ENCODE data around the gene GRID1.

GRID1 gene

DNA sequence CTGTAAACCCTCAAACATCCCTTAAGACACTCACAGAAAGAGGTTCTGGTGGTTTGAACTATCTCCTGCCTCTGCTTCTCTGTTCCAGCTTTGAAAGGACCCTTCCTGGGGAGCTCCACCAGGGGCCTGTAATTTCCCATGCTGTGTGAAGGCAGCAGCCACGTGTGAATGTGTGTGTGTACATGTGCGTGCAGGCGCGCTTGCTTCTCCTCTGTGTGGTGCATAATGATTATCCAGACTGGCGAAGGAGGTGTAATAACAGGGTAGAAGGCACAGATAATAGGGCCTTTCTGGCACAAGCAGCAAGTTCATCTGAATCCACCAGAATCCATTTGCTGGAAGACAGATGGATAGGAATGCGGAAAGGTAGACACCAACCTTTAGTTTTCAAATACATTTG, 466.5 kb downstream of the GRID1 start:
- no peak overlapping the region for H2BK5ac ChIP-seq (ENCODE audit: low read depth, low read length, poor library complexity, severe bottlenecking)
- no peak overlapping the region for H2AFZ ChIP-seq (ENCODE audit: low read depth, low read length)
- no peak overlapping the region for H3K4me2 ChIP-seq (ENCODE audit: low read length, poor library complexity, severe bottlenecking)
- no peak overlapping the region for H3K27ac ChIP-seq (ENCODE audit: low read length, poor library complexity, severe bottlenecking)
- H2BK12ac ChIP-seq (ENCODE audit: low read length in 2 of 2): no peak overlapping the region
- H4K91ac ChIP-seq (ENCODE audit: low read length): no peak overlapping the region
- no peak overlapping the region for H3K14ac ChIP-seq (ENCODE audit: low read length in 2 of 2)
- H3K4me1 ChIP-seq (ENCODE audit: control insufficient read depth, insufficient read depth, low read depth, low read length): no peaks in the 10 kb centered on the region
- no peaks in the 10 kb centered on the region for H3K36me3 ChIP-seq (ENCODE audit: control insufficient read depth in 1 of 2, insufficient read depth in 2 of 2, low read depth in 1 of 2, low read length in 2 of 2)
- H3K9me3 ChIP-seq (ENCODE audit: control insufficient read depth, low read length): no peaks in the 10 kb centered on the region
- H4K8ac ChIP-seq (ENCODE audit: low read length): no peak overlapping the region
- no peak overlapping the region for H2AK5ac ChIP-seq (ENCODE audit: low read length, severe bottlenecking)
- H3K4me3 ChIP-seq (ENCODE audit: insufficient read depth in 1 of 2, low read depth in 1 of 2, low read length in 2 of 2): no peak overlapping the region
- no peak overlapping the region for H3K23ac ChIP-seq (ENCODE audit: low read length in 2 of 2)
- DNase-seq: no peak
- H3K18ac ChIP-seq (ENCODE audit: low read depth in 1 of 2, low read length in 2 of 2): no peak overlapping the region
- H2BK120ac ChIP-seq (ENCODE audit: low read depth, low read length): no peak overlapping the region
- no peak overlapping the region for H3K4ac ChIP-seq (ENCODE audit: low read depth in 1 of 2, low read length in 2 of 2)
- H2BK15ac ChIP-seq (ENCODE audit: low read depth, poor library complexity, severe bottlenecking): no peak overlapping the region
- no peaks in the 10 kb centered on the region for H3K79me1 ChIP-seq (replicated peaks; ENCODE audit: low read length, poor library complexity, severe bottlenecking)
- H3K9ac ChIP-seq (ENCODE audit: low read length): no peak overlapping the region
- H3K27me3 ChIP-seq (ENCODE audit: control insufficient read depth in 1 of 2, insufficient read depth in 1 of 2, low read length in 2 of 2): no peaks in the 10 kb centered on the region
- 91% methylated on average over 5 of the region's 6 CpGs for WGBS

DNA sequence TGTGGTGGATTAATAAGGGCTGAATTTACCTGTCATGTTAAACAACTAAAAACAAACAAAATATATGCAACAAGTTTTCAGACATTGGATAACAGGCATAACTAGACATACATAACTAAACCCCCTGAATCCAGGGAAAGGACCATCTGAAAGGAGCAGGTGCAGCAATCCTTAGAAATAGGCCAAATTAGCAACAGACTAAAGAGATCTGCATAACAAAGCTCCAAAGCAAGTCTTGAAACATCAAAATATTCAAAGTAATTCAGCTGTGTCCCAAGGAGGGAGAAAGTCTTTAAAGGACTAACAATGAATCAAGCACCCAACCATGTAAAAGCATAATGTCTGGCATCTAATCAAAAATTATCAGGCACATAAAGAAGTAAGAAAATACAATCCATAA, 475.1 kb downstream of the GRID1 start:
- Histone ChIP-seq H2AFZ (ENCODE audit: low read depth, low read length) (no peak overlapping the region), H3K4ac (ENCODE audit: low read depth in 1 of 2, low read length in 2 of 2) (no peak overlapping the region), H2BK15ac (ENCODE audit: low read depth, poor library complexity, severe bottlenecking) (no peak overlapping the region), H3K79me1 (replicated peaks; ENCODE audit: low read length, poor library complexity, severe bottlenecking) (no peaks in the 10 kb centered on the region), H3K14ac (ENCODE audit: low read length in 2 of 2) (no peak overlapping the region), H4K91ac (ENCODE audit: low read length) (no peak overlapping the region), H2BK12ac (ENCODE audit: low read length in 2 of 2) (no peak overlapping the region), H2AK5ac (ENCODE audit: low read length, severe bottlenecking) (no peak overlapping the region), H3K27me3 (ENCODE audit: control insufficient read depth in 1 of 2, insufficient read depth in 1 of 2, low read length in 2 of 2) (no peaks in the 10 kb centered on the region), H3K4me2 (ENCODE audit: low read length, poor library complexity, severe bottlenecking) (no peak overlapping the region), H3K18ac (ENCODE audit: low read depth in 1 of 2, low read length in 2 of 2) (no peak overlapping the region), H3K9ac (ENCODE audit: low read length) (no peak overlapping the region), H4K8ac (ENCODE audit: low read length) (no peak overlapping the region), H3K4me1 (ENCODE audit: control insufficient read depth, insufficient read depth, low read depth, low read length) (no peaks in the 10 kb centered on the region), H3K27ac (ENCODE audit: low read length, poor library complexity, severe bottlenecking) (no peak overlapping the region), H3K23ac (ENCODE audit: low read length in 2 of 2) (no peak overlapping the region), H2BK120ac (ENCODE audit: low read depth, low read length) (no peak overlapping the region), H2BK5ac (ENCODE audit: low read depth, low read length, poor library complexity, severe bottlenecking) (no peak overlapping the region), H3K4me3 (ENCODE audit: insufficient read depth in 1 of 2, low read depth in 1 of 2, low read length in 2 of 2) (no peak overlapping the region), H3K36me3 (ENCODE audit: control insufficient read depth in 1 of 2, insufficient read depth in 2 of 2, low read depth in 1 of 2, low read length in 2 of 2) (no peaks in the 10 kb centered on the region), H3K9me3 (ENCODE audit: control insufficient read depth, low read length) (no peaks in the 10 kb centered on the region)
- DNase-seq: no peak

DNA sequence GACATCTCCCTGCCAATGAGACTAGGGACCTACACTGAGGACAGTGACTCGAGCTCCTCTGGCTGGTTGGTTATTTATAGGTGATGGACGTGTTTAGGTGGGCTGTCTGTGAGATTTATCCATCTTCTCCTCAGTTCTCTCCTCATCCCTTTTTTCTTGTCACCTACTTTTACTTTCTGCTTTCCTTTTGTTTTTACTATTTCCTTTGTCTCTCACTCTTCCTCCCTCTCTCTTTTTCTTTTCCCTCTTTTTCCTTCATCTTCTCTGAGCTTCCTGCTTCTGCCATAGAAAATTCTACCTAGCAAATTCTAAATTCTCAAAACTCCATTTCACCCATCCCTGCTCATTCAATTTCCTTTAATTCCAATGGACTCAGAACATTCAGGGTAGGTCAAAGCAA, 478.0 kb downstream of the GRID1 start:
- no peak overlapping the region for H3K18ac ChIP-seq (ENCODE audit: low read depth in 1 of 2, low read length in 2 of 2)
- H3K36me3 ChIP-seq (ENCODE audit: control insufficient read depth in 1 of 2, insufficient read depth in 2 of 2, low read depth in 1 of 2, low read length in 2 of 2): no peaks in the 10 kb centered on the region
- no peak overlapping the region for H3K23ac ChIP-seq (ENCODE audit: low read length in 2 of 2)
- no peaks in the 10 kb centered on the region for H3K4me1 ChIP-seq (ENCODE audit: control insufficient read depth, insufficient read depth, low read depth, low read length)
- no peaks in the 10 kb centered on the region for H3K9me3 ChIP-seq (ENCODE audit: control insufficient read depth, low read length)
- no peak overlapping the region for H3K4me3 ChIP-seq (ENCODE audit: insufficient read depth in 1 of 2, low read depth in 1 of 2, low read length in 2 of 2)
- H4K8ac ChIP-seq (ENCODE audit: low read length): no peak overlapping the region
- H2BK5ac ChIP-seq (ENCODE audit: low read depth, low read length, poor library complexity, severe bottlenecking): no peak overlapping the region
- no peak overlapping the region for H2AFZ ChIP-seq (ENCODE audit: low read depth, low read length)
- H3K27me3 ChIP-seq (ENCODE audit: control insufficient read depth in 1 of 2, insufficient read depth in 1 of 2, low read length in 2 of 2): no peaks in the 10 kb centered on the region
- H3K4ac ChIP-seq (ENCODE audit: low read depth in 1 of 2, low read length in 2 of 2): no peak overlapping the region
- no peak overlapping the region for H3K4me2 ChIP-seq (ENCODE audit: low read length, poor library complexity, severe bottlenecking)
- no peaks in the 10 kb centered on the region for H3K79me1 ChIP-seq (replicated peaks; ENCODE audit: low read length, poor library complexity, severe bottlenecking)
- H4K91ac ChIP-seq (ENCODE audit: low read length): no peak overlapping the region
- no peak overlapping the region for H3K27ac ChIP-seq (ENCODE audit: low read length, poor library complexity, severe bottlenecking)
- H3K14ac ChIP-seq (ENCODE audit: low read length in 2 of 2): no peak overlapping the region
- H2BK12ac ChIP-seq (ENCODE audit: low read length in 2 of 2): no peak overlapping the region
- H3K9ac ChIP-seq (ENCODE audit: low read length): no peak overlapping the region
- no peak for DNase-seq
- no peak overlapping the region for H2BK15ac ChIP-seq (ENCODE audit: low read depth, poor library complexity, severe bottlenecking)
- H2BK120ac ChIP-seq (ENCODE audit: low read depth, low read length): no peak overlapping the region
- 67% methylated on average over 1 of the region's 2 CpGs for WGBS
- no peak overlapping the region for H2AK5ac ChIP-seq (ENCODE audit: low read length, severe bottlenecking)

DNA sequence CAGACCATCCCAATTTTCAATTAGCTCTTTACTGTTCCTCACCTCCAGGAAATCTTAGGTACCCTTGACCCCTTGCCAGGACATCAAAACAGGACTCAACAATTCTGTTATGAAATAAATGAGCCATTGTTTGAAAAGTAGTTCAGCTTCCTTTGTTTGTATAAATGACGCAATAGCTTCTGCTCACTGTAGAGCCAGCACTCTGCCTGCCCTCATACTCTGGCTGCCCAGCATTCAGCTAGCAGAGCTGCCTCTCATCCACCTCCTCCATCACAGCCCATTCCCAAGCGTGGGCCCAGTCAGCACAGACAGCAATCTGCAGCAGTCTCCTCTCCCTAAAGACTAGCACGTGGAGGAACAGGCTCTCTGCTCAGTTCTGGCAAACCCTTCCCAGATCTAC, 478.6 kb downstream of the GRID1 start:
- no peak overlapping the region for H3K4ac ChIP-seq (ENCODE audit: low read depth in 1 of 2, low read length in 2 of 2)
- 66% methylated on average over 3 of the region's 3 CpGs for WGBS
- no peak overlapping the region for H4K91ac ChIP-seq (ENCODE audit: low read length)
- no peak overlapping the region for H3K4me3 ChIP-seq (ENCODE audit: insufficient read depth in 1 of 2, low read depth in 1 of 2, low read length in 2 of 2)
- no peak overlapping the region for H2BK12ac ChIP-seq (ENCODE audit: low read length in 2 of 2)
- no peak for DNase-seq
- H2BK5ac ChIP-seq (ENCODE audit: low read depth, low read length, poor library complexity, severe bottlenecking): no peak overlapping the region
- no peak overlapping the region for H3K9ac ChIP-seq (ENCODE audit: low read length)
- H2AFZ ChIP-seq (ENCODE audit: low read depth, low read length): no peak overlapping the region
- H3K9me3 ChIP-seq (ENCODE audit: control insufficient read depth, low read length): no peaks in the 10 kb centered on the region
- no peak overlapping the region for H2BK120ac ChIP-seq (ENCODE audit: low read depth, low read length)
- H4K8ac ChIP-seq (ENCODE audit: low read length): no peak overlapping the region
- no peak overlapping the region for H3K18ac ChIP-seq (ENCODE audit: low read depth in 1 of 2, low read length in 2 of 2)
- no peaks in the 10 kb centered on the region for H3K4me1 ChIP-seq (ENCODE audit: control insufficient read depth, insufficient read depth, low read depth, low read length)
- H3K79me1 ChIP-seq (replicated peaks; ENCODE audit: low read length, poor library complexity, severe bottlenecking): no peaks in the 10 kb centered on the region
- no peaks in the 10 kb centered on the region for H3K27me3 ChIP-seq (ENCODE audit: control insufficient read depth in 1 of 2, insufficient read depth in 1 of 2, low read length in 2 of 2)
- H2AK5ac ChIP-seq (ENCODE audit: low read length, severe bottlenecking): no peak overlapping the region
- H3K23ac ChIP-seq (ENCODE audit: low read length in 2 of 2): no peak overlapping the region
- no peak overlapping the region for H3K4me2 ChIP-seq (ENCODE audit: low read length, poor library complexity, severe bottlenecking)
- no peaks in the 10 kb centered on the region for H3K36me3 ChIP-seq (ENCODE audit: control insufficient read depth in 1 of 2, insufficient read depth in 2 of 2, low read depth in 1 of 2, low read length in 2 of 2)
- H2BK15ac ChIP-seq (ENCODE audit: low read depth, poor library complexity, severe bottlenecking): no peak overlapping the region
- H3K14ac ChIP-seq (ENCODE audit: low read length in 2 of 2): no peak overlapping the region
- no peak overlapping the region for H3K27ac ChIP-seq (ENCODE audit: low read length, poor library complexity, severe bottlenecking)

Data from mesenchymal stem cell (in vitro differentiated cells and primary cell).